Endodermal cell (in vitro differentiated cells): ENCODE data around the gene LDAH. TPM values are rescaled to one million over a fixed set of nuclear protein-coding genes. Genes with fewer than 3 reads are reported as not detected.

Experiments
- DNase-seq: peaks from one replicate; pipeline ENCODE4 v3.0.0-alpha.2; 2017
- H3K27ac ChIP-seq: 2 replicates; pipeline ENCODE4 v1.5.1; 2013; ENCODE audit warnings: mild to moderate bottlenecking, low read depth, low read length, moderate library complexity
- H3K27me3 ChIP-seq: 2 replicates; pipeline ENCODE4 v1.6.1; 2013; ENCODE audit warnings: mild to moderate bottlenecking, low read length, moderate library complexity; ENCODE audit not compliant: insufficient read depth, control insufficient read depth, poor library complexity, severe bottlenecking
- H3K36me3 ChIP-seq: 2 replicates; pipeline ENCODE4 v1.7.0; 2013; ENCODE audit warnings: mild to moderate bottlenecking, low read length, moderate library complexity; ENCODE audit not compliant: control insufficient read depth, insufficient read depth
- H3K4me1 ChIP-seq: one replicate; pipeline ENCODE4 v1.7.0; 2013; ENCODE audit warnings: low read length; ENCODE audit not compliant: control insufficient read depth, insufficient read depth
- H3K4me3 ChIP-seq: 2 replicates; pipeline ENCODE4 v1.5.1; 2013; ENCODE audit warnings: mild to moderate bottlenecking, low read length, moderate library complexity
- H3K9ac ChIP-seq: 2 replicates; pipeline ENCODE4 v1.6.1; 2013; ENCODE audit warnings: mild to moderate bottlenecking, low read length, moderate library complexity; ENCODE audit not compliant: poor library complexity, severe bottlenecking; ENCODE audit errors: extremely low read depth
- H3K9me3 ChIP-seq: 2 replicates; pipeline ENCODE4 v1.6.1; 2013; ENCODE audit warnings: mild to moderate bottlenecking, low read length, moderate library complexity; ENCODE audit not compliant: control insufficient read depth
- H3K27ac Mint-ChIP-seq: 2 replicates; pipeline ENCODE4 v1.8.0; 2020; ENCODE audit warnings: mixed read lengths
- H3K27me3 Mint-ChIP-seq: 2 replicates; pipeline ENCODE4 v1.8.0; 2021; ENCODE audit warnings: mild to moderate bottlenecking, mixed read lengths; ENCODE audit not compliant: insufficient read depth
- H3K36me3 Mint-ChIP-seq: 2 replicates; pipeline ENCODE4 v1.8.0; 2020; ENCODE audit warnings: low read depth, mixed read lengths
- H3K4me1 Mint-ChIP-seq: 2 replicates; pipeline ENCODE4 v1.8.0; 2020; ENCODE audit warnings: mixed read lengths
- H3K4me3 Mint-ChIP-seq: 2 replicates; pipeline ENCODE4 v1.8.0; 2020; ENCODE audit warnings: mild to moderate bottlenecking, moderate library complexity, mixed read lengths
- H3K9me3 Mint-ChIP-seq: 2 replicates; pipeline ENCODE4 v1.8.0; 2020; ENCODE audit warnings: mild to moderate bottlenecking, mixed read lengths
- CTCF ChIP-seq: fragments of 200-600 bp; sonication (generic); conservative IDR thresholded peaks from 2 replicates; pipeline ENCODE4 v1.5.0; 2021; ENCODE audit warnings: antibody characterized with exemption, mild to moderate bottlenecking
- WGBS, 2 experiments: methylation state at CpG; one replicate each; pipeline versions ENCODE4 v1.1.5 to v1.1.7; 2013; ENCODE audit warnings: missing lambda C conversion rate in 2 of 2, mixed read lengths in 1 of 2; ENCODE audit not compliant: insufficient coverage in 1 of 2, insufficient read length in 1 of 2; 5-methylcytosine and 5-hydroxymethylcytosine counted together
- total RNA-seq, 2 donors: library from RNA; stranded (reverse); fragmentation: NEBNext Ultra II Directional in 1 of 2; extraction: Animal tissue kit (Norgen Biotek cat#: 25700) in 1 of 2; gene quantifications; 2 replicates in 1 of 2; 3 replicates in 1 of 2; pipeline ENCODE4 v1.2.1, GENCODE V29; 2021

LDAH gene
- total RNA-seq, 2 donors from 2014 or later, result 28.7 to 42.2 TPM

DNA sequence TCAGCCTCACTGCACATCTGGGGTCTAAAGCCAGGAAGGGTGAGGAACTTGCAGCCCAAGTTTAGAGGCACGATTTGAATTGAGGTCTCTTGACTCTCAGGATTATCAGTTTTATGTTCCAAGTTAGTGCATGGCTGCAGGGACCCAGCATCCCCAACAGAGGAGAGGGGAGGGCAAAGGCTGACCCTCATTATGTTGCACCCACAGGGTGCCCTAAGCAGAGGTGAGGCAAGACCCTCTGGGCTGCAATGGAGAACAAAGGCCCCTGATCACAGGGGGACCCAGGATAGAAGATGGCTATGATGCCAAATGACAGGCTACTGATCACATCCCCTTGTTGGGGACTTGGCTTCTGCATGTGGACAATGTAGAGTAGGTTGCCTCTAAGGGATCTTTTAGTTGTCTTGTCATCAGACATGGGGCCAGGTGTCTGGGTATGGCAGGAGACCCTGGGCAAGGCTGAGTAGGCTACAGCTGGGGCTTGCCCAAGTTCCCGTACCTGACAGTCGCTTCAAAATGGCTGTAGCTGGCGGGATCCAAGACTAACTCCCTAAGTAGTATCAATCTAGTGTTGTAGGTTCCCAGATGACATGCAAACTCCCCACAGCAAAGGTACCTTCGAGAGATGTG lies 160.5 kb downstream of the LDAH start:
- peaks cover 79% of the 10 kb centered on the region for H3K27me3 ChIP-seq
- WGBS, 2 experiments, result 66 to 77% methylated on average over 3 to 5 of the region's 5 CpGs

DNA sequence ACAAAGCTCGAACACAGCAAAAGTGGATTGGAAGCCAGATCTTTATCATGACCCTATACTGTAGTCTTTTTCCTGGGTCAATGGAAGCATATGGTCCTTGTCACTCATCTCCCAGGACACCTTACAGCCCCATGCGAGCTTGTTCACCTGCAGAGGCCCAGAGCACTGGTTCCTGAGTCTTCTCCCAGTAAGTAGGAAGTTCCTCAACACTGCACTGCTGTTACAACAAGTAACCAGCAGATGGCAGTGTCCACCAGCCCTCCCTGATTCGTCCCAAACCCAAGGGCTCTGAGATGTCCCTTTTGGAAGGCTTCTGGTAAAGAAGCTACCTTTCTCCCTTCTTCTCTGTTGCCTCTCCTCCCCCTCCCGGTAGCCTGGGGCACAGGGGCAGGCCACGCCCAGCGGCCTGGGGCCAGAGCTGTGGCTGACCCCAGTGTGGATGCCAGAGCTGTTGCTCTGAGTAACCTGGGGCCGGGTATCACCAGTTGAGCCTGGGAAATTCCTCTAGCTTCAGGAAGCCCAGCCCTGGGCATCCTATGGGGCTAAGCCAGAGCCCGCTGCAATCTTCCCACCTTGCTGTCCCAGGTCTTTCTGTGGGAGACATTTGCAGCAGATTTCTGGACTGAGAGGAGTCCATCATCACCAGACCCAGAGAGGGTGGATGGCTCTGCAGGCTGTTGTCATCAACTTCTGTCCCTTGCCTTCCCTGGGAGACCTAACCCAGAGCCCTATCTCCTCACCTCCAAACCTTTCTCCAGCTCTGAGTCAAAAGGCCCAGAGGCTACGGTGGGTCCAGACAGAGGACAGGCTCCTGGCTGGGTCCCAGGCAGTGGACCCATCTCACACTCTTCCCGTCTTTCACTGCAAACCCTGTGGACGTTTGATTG lies 161.2 kb downstream of the LDAH start:
- Mint-ChIP-seq H3K9me3 (no peaks in the 10 kb centered on the region), H3K36me3 (no peaks in the 10 kb centered on the region), H3K4me3 (no peak overlapping the region), H3K27ac (no peak overlapping the region), H3K4me1 (peaks cover 2% of the 10 kb centered on the region), H3K27me3 (peaks cover 82% of the 10 kb centered on the region)
- H3K27ac ChIP-seq, result no peak overlapping the region
- no peak overlapping the region for H3K9ac ChIP-seq
- H3K9me3 ChIP-seq, result no peaks in the 10 kb centered on the region
- TF ChIP-seq CTCF, result peak; percentile 97
- H3K36me3 ChIP-seq, result no peaks in the 10 kb centered on the region
- 41 to 60% methylated on average over 5 to 11 of the region's 11 CpGs for WGBS, 2 experiments
- H3K4me1 ChIP-seq, result no peaks in the 10 kb centered on the region
- H3K27me3 ChIP-seq, result peaks cover 82% of the 10 kb centered on the region
- DNase-seq, result peak; percentile 93
- H3K4me3 ChIP-seq, result no peak overlapping the region

More for the DNA sequence above, 160.5 kb downstream of the LDAH start:
- Mint-ChIP-seq H3K4me1 (peaks cover 2% of the 10 kb centered on the region), H3K27me3 (peaks cover 84% of the 10 kb centered on the region), H3K36me3 (no peaks in the 10 kb centered on the region), H3K27ac (no peak overlapping the region), H3K4me3 (no peak overlapping the region), H3K9me3 (no peaks in the 10 kb centered on the region)
- TF ChIP-seq CTCF, result no peak
- Histone ChIP-seq H3K9ac (no peak overlapping the region), H3K4me3 (no peak overlapping the region), H3K4me1 (no peaks in the 10 kb centered on the region), H3K9me3 (no peaks in the 10 kb centered on the region), H3K36me3 (no peaks in the 10 kb centered on the region), H3K27ac (no peak overlapping the region)
- no peak for DNase-seq

- Mint-ChIP-seq H3K27me3 (peaks cover 73% of the 10 kb centered on the region), H3K4me3 (no peak overlapping the region), H3K36me3 (no peaks in the 10 kb centered on the region), H3K27ac (no peak overlapping the region), H3K4me1 (peaks cover 2% of the 10 kb centered on the region), H3K9me3 (no peaks in the 10 kb centered on the region)
- Histone ChIP-seq H3K27ac (no peak overlapping the region), H3K27me3 (peaks cover 76% of the 10 kb centered on the region), H3K36me3 (no peaks in the 10 kb centered on the region), H3K4me3 (no peak overlapping the region), H3K9ac (no peak overlapping the region), H3K9me3 (no peaks in the 10 kb centered on the region), H3K4me1 (no peaks in the 10 kb centered on the region)
- no peak for TF ChIP-seq CTCF
- WGBS, 2 experiments, result 63 to 75% methylated on average over 7 to 8 of the region's 8 CpGs
- no peak for DNase-seq
Observed at GRCh38 chr2:20660506-20661420, 162.1 kb downstream of the LDAH start.
